ENCODE measurements around the gene APBA3. TPM values are rescaled to one million over a fixed set of nuclear protein-coding genes. Genes with fewer than 3 reads are reported as not detected.
A peak's percentile ranks its signal among the peaks of the same experiment; 100 is the strongest.

Gene APBA3
- total RNA-seq, 1 experiment from 2014 or later, result 19.6 TPM

DNA sequence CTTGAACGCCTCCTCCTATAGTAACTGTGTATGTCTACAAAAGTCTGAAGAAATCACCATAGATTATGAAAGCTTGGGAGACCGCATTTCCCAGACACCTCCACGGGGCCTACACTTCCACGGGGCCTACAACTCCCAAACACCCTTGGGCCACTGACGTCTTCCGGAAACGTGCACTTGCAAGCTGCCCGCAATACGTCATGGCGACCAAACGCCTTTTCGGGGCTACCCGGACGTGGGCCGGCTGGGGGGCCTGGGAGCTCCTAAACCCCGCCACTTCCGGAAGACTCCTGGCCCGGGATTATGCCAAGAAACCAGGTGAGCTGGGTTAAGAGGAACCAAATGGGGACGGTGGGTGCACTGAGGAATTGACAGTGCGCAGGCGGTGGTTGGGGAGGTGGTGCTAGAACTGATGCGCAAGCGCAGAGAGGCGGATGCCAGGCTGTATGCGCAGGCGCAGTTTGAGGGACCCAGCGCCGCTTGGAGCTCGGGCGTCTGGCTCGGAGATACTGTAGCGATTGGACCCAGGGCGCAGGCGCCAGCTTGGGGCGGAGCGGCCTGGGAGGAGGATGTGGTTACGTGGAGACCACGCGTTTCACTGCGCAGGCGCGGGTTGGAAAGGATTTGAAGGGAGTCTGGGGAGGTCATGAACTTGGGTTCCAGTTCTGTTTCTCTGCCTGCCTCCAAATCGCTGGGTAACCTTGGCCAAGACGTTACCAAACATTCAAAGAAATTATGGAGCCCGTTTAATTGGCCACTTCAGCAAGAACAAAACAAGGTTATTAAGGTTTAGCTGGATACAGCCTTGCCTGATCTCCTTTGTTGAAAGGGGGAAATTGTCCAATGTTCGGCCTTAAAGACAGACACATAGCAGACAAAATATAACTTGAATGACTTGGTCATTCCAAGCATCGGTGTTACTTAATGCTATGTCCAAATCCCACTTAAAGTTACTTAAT is 1.3 kb upstream of the APBA3 start, which contains the start of gene MRPL54:
TSS of gene MRPL54 (plus strand) at position 182 of the 959 bp plus-strand sequence. CDS start at position 201, 19 bp downstream.
- TF ChIP-seq, protein P1, sequence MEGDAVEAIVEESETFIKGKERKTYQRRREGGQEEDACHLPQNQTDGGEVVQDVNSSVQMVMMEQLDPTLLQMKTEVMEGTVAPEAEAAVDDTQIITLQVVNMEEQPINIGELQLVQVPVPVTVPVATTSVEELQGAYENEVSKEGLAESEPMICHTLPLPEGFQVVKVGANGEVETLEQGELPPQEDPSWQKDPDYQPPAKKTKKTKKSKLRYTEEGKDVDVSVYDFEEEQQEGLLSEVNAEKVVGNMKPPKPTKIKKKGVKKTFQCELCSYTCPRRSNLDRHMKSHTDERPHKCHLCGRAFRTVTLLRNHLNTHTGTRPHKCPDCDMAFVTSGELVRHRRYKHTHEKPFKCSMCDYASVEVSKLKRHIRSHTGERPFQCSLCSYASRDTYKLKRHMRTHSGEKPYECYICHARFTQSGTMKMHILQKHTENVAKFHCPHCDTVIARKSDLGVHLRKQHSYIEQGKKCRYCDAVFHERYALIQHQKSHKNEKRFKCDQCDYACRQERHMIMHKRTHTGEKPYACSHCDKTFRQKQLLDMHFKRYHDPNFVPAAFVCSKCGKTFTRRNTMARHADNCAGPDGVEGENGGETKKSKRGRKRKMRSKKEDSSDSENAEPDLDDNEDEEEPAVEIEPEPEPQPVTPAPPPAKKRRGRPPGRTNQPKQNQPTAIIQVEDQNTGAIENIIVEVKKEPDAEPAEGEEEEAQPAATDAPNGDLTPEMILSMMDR (IDR thresholded peaks at IDR 0.05; ENCODE audit: unreplicated experiment), result no peak
- intact Hi-C loops (cut with micrococcal nuclease; ENCODE audit: unreplicated experiment), result no loop called here
- Mint-ChIP-seq H3K27ac (ENCODE audit: unreplicated experiment) (peak within 1 kb of the TSS; percentile 89), H3K36me3 (ENCODE audit: insufficient read depth, unreplicated experiment) (peaks cover 26% of the 10 kb centered on the region), H3K9me3 (ENCODE audit: low read depth, unreplicated experiment) (no peaks in the 10 kb centered on the region), H3K27me3 (ENCODE audit: unreplicated experiment) (no peaks in the 10 kb centered on the region), H3K4me3 (ENCODE audit: low read depth, unreplicated experiment) (peak within 1 kb of the TSS; percentile 91), H3K4me1 (ENCODE audit: low read depth, unreplicated experiment) (peaks cover 7% of the 10 kb centered on the region)
- CTCF ChIA-PET, result interaction anchor here (0.6 to 2.3 kb wide), 5 partner anchors 53 to 87 kb away, joined by 3 to 7 read pairs (median 5); partner anchors contain the start of gene TJP3
- DNase-seq, result peak; percentile 95
- TSS peak; percentile 90 for BruUV-seq (replicated peaks)

GRCh38 chr19:3762130-3762473 is 610 bp upstream of the APBA3 start:
- intact Hi-C loops (cut with micrococcal nuclease; ENCODE audit: unreplicated experiment), result no loop called here
- Mint-ChIP-seq H3K4me3 (ENCODE audit: low read depth, unreplicated experiment) (peak overlapping the region; percentile 91), H3K36me3 (ENCODE audit: insufficient read depth, unreplicated experiment) (peaks cover 26% of the 10 kb centered on the region), H3K9me3 (ENCODE audit: low read depth, unreplicated experiment) (no peaks in the 10 kb centered on the region), H3K4me1 (ENCODE audit: low read depth, unreplicated experiment) (peaks cover 7% of the 10 kb centered on the region), H3K27me3 (ENCODE audit: unreplicated experiment) (no peaks in the 10 kb centered on the region), H3K27ac (ENCODE audit: unreplicated experiment) (peak overlapping the region; percentile 80)
- CTCF ChIA-PET, result interaction anchor here (1.0 to 2.3 kb wide), 4 partner anchors 52 to 87 kb away, joined by 4 to 7 read pairs (median 6); partner anchors contain the start of gene TJP3
- TF ChIP-seq, protein P1 (IDR thresholded peaks at IDR 0.05; ENCODE audit: unreplicated experiment), result no peak
- no peak for DNase-seq
- no TSS peak for BruUV-seq (replicated peaks)

GRCh38 chr19:3760871-3761361 is 576 bp downstream of the APBA3 start:
- CTCF ChIA-PET, result interaction anchor here (2.3 kb wide), 1 partner anchor 52 kb away, joined by 7 read pairs; the partner anchor contains the start of gene TJP3
- intact Hi-C loops (cut with micrococcal nuclease; ENCODE audit: unreplicated experiment), result no loop called here

More at GRCh38 chr19:3760871-3761361, 576 bp downstream of the APBA3 start:
- Mint-ChIP-seq H3K27me3 (ENCODE audit: unreplicated experiment) (no peaks in the 10 kb centered on the region), H3K4me3 (ENCODE audit: low read depth, unreplicated experiment) (peak overlapping the region; percentile 91), H3K27ac (ENCODE audit: unreplicated experiment) (peak overlapping the region; percentile 80), H3K4me1 (ENCODE audit: low read depth, unreplicated experiment) (peaks cover 7% of the 10 kb centered on the region), H3K9me3 (ENCODE audit: low read depth, unreplicated experiment) (no peaks in the 10 kb centered on the region), H3K36me3 (ENCODE audit: insufficient read depth, unreplicated experiment) (peaks cover 21% of the 10 kb centered on the region)
- BruUV-seq (replicated peaks), result no TSS peak
- DNase-seq, result no peak
- TF ChIP-seq, protein P1 (IDR thresholded peaks at IDR 0.05; ENCODE audit: unreplicated experiment), result no peak
